K562 (cell line): Measurements from ENCODE around the gene TNFAIP3. TPM values are rescaled to one million over a fixed set of nuclear protein-coding genes. Genes with fewer than 3 reads are reported as not detected.

Experiments
- ZNF280B ChIP-seq: fragments of 250-450 bp; sonication (Bioruptor Pico); IDR thresholded peaks from 2 replicates; pipeline ENCODE4 v1.5.1; 2021; ENCODE audit warnings: mild to moderate bottlenecking
- polyA plus RNA-seq, 8 experiments: library from polyadenylated mRNA; depleted of rRNA in 4 of 8; stranded (reverse) in 5 of 8; unstranded in 3 of 8; fragments of >200 nt; fragmentation: Nextera tagmentation in 2 of 8; fragmentation: Illumina TruSeq in 1 of 8; extraction: Ambion mirVana in 2 of 8; extraction: Trizol in 1 of 8; gene quantifications; 2 replicates each; pipeline versions ENCODE4 v1.2.1 to v1.2.3, GENCODE V29; 2011 to 2014; ENCODE audit warnings: inconsistent platforms in 1 of 8, missing spikeins in 1 of 8
- total RNA-seq, 7 experiments: library from RNA; depleted of rRNA in 6 of 7; stranded (reverse); fragments of >200 nt in 6 of 7; fragmentation: Illumina TruSeq in 2 of 7; extraction: Trizol in 2 of 7; gene quantifications; 2 replicates each; pipeline versions ENCODE4 v1.2.1 to v1.2.3, GENCODE V29; 2011 to 2021; ENCODE audit warnings: low replicate concordance in 1 of 7

Gene TNFAIP3
- total and polyA plus RNA-seq, 9 of the 15 experiments (the other 6 are each of a cell fraction or from before 2014, with no cell fraction given) = 0.79 to 17.0 (median 6.4) TPM

GRCh38 chr6:137931849-137932465 lies 64.9 kb downstream of the TNFAIP3 start (continued):
- no peak for TF ChIP-seq ZNF280B (CRISPR knock-in tag)
- TF ChIP-seq, all 486 proteins: peak for 0

Other genes with a start within 250 kb of the TNFAIP3 start
- gene PERP, start 240.2 kb downstream of the TNFAIP3 start, total RNA-seq (2014; rRNA removed) = 0.04 and 0.05 TPM in 2 replicates
- gene PERP, start 240.2 kb downstream of the TNFAIP3 start, total RNA-seq (2014; rRNA removed; fragmentation: Illumina TruSeq; extraction: Trizol) = 0.04 and 0.06 TPM in 2 replicates
- gene PERP, start 240.2 kb downstream of the TNFAIP3 start, total RNA-seq (2015; rRNA removed; fragmentation: Illumina TruSeq; extraction: Trizol) = 0.04 TPM in 2 replicates
- 0.27 and 0.34 TPM in 2 replicates for gene PERP, start 240.2 kb downstream of the TNFAIP3 start, total RNA-seq (2021)
- gene PERP, start 240.2 kb downstream of the TNFAIP3 start, polyA plus RNA-seq (2011; rRNA removed) = 0.11 and 0.12 TPM in 2 replicates
- gene PERP, start 240.2 kb downstream of the TNFAIP3 start, polyA plus RNA-seq (2014; fragmentation: Illumina TruSeq; extraction: Trizol) = 0.03 and 0.07 TPM in 2 replicates
- under 1 TPM in 1 of 2 experiments, not detected in 1; 0.01 TPM for gene PERP, start 240.2 kb downstream of the TNFAIP3 start, polyA plus RNA-seq (2014; fragmentation: Nextera tagmentation; extraction: Ambion mirVana)
- gene PERP, start 240.2 kb downstream of the TNFAIP3 start, polyA plus RNA-seq (2014; rRNA removed) = 0.07 TPM in 1 of 2 replicates, not detected in the other